Measurements from ENCODE around the gene AKAP11.
"Not testable (repeated sequence)": the region's sequence is repeated elsewhere in the genome, so short reads cannot be mapped to it uniquely, and the experiment has no call there.

AKAP11 gene, protein sequence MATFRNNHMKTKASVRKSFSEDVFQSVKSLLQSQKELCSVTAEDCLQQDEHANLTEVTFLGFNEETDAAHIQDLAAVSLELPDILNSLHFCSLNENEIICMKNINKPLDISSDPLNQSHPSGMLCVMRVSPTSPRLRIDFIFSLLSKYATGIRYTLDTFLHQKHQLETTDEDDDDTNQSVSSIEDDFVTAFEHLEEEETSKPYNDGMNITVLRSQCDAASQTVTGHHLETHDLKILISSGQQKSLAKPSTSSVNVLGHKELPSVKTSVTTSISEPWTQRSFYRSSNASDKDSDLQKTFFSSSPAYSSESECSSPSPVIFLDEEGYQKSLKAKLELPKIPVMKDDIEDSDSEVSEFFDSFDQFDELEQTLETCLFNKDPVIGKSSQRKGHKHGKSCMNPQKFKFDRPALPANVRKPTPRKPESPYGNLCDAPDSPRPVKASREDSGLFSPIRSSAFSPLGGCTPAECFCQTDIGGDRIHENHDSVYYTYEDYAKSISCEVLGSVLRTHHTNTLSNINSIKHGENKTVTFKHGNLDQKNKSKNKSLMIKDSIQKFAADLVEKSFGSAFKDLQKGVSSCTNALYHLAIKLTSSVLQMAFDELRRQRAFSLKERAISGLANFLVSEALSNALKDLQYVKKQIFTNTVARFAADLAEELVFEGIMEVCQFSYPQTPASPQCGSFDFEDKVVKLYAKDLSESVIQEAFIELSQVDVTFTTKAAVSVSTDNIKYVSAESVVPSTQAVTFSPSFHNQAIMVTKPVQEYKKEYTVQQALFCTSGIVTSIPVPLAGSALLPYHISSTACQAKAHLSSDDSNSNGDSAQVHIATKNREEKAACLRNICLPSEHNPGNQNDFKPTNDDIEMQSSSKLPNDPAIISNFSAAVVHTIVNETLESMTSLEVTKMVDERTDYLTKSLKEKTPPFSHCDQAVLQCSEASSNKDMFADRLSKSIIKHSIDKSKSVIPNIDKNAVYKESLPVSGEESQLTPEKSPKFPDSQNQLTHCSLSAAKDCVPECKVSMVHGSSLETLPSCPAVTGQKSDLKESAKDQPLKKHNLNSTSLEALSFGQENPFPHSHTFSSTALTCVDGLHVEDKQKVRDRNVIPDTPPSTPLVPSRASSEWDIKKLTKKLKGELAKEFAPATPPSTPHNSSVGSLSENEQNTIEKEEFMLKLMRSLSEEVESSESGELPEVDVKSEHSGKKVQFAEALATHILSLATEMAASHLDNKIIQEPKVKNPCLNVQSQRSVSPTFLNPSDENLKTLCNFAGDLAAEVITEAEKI (N-terminal part only)

GRCh38 chr13:42272115-42272803 lies at the start of gene AKAP11:
Gene AKAP11, plus strand, starts transcription at chr13:42272152. Its CDS starts 14,197 bp downstream, at chr13:42286349.
- DNase-seq (ENCODE audit: low spot score): peak; percentile 32

DNA sequence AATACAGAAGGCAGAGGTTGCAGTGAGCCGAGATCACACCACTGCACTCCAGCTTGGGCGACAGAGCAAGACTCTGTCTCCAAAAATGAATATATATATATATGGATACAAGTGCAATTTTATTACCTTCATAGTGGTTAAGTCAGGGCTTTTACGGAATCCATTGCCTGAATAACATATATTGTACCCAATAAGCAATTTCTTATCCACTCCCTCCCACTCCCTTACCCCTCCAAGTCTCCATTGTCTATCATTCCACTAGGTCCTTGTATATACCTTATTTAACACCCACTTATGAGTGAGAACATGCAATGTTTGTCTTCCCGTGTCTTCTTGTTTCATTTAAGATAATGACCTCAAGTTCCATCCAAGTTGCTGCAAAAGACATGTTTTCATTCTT lies 48.3 kb upstream of the AKAP11 start:
- DNase-seq (ENCODE audit: low spot score): no peak

DNA sequence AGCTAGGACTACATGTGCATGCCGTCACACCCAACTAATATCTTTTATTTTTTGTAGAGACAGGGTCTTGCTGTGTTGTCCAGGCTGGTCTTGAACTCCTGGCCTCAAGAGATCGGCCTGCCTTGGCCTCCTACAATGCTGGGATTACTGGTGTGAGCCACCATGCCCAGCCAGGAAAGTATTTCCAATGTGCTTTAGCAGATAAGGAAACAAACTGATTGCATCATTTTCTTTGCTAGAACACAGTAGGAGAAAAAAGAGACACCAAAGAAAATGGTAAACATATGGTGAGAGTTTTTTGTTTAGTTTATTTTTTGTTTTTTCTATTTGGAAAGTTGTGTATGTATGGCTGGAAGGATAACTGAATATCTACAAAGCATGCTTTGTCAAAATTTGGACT lies 46.9 kb upstream of the AKAP11 start:
- DNase-seq (ENCODE audit: low spot score): no peak

GRCh38 chr13:42226759-42227158 lies 45.2 kb upstream of the AKAP11 start:
- not testable (repeated sequence) for DNase-seq (ENCODE audit: low spot score)

- no peak for DNase-seq (ENCODE audit: low spot score)
Measured at GRCh38 chr13:42228527-42228926, 43.4 kb upstream of the AKAP11 start.

- DNase-seq (ENCODE audit: low spot score): no peak
Measured at GRCh38 chr13:42229287-42229686, 42.7 kb upstream of the AKAP11 start.

DNA sequence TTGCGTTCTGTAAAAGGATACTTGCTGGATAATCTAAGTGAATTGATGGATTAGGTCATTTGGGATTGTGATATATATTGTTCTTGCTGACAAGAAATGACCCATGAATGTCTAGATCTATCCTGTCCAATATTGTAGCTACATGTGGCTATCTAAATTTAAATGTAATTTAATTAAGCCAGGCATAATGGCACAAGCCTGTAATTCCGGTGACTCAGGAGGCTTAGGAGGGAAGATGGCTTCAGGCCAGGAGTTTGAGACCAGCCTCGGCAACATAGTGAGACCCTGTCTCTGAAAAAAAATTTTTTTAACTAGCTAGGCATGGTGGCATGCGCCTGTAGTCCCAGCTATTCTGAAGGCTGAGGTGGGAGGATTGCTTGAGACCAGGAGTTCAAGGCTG lies 39.3 kb upstream of the AKAP11 start:
- DNase-seq (ENCODE audit: low spot score): no peak

- DNase-seq (ENCODE audit: low spot score): no peak
Measured at GRCh38 chr13:42233726-42234125, 38.2 kb upstream of the AKAP11 start.

GRCh38 chr13:42239161-42239560 lies 32.8 kb upstream of the AKAP11 start:
- DNase-seq (ENCODE audit: low spot score): no peak

GRCh38 chr13:42239644-42240043 lies 32.3 kb upstream of the AKAP11 start:
- no peak for DNase-seq (ENCODE audit: low spot score)

- DNase-seq (ENCODE audit: low spot score): no peak
Measured at GRCh38 chr13:42246541-42246940, 25.4 kb upstream of the AKAP11 start.

GRCh38 chr13:42247883-42248282 lies 24.1 kb upstream of the AKAP11 start:
- no peak for DNase-seq (ENCODE audit: low spot score)

- no peak for DNase-seq (ENCODE audit: low spot score)
Measured at GRCh38 chr13:42255886-42256285, 16.1 kb upstream of the AKAP11 start.

DNA sequence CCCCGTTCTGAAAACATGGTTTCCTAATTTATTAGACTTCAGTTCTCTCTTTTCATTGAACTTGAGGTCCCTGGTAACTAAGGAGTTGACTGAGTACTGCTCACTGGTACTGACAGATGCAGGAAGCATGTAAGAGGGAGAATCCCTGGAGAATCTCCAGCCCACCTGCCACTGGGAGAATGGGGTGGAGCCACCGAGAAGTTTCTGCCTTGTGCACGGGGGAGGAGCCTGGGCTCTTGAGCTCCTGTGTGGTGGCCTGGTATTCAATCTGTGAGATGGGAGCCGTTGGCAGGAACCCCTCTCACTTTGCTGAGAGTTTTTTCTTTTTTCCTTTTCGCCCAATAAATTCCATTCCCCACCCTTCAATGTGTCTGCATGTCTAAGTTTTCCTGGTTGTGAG lies 13.2 kb upstream of the AKAP11 start:
- no peak for DNase-seq (ENCODE audit: low spot score)

GRCh38 chr13:42259515-42259914 lies 12.4 kb upstream of the AKAP11 start:
- DNase-seq (ENCODE audit: low spot score): no peak

DNA sequence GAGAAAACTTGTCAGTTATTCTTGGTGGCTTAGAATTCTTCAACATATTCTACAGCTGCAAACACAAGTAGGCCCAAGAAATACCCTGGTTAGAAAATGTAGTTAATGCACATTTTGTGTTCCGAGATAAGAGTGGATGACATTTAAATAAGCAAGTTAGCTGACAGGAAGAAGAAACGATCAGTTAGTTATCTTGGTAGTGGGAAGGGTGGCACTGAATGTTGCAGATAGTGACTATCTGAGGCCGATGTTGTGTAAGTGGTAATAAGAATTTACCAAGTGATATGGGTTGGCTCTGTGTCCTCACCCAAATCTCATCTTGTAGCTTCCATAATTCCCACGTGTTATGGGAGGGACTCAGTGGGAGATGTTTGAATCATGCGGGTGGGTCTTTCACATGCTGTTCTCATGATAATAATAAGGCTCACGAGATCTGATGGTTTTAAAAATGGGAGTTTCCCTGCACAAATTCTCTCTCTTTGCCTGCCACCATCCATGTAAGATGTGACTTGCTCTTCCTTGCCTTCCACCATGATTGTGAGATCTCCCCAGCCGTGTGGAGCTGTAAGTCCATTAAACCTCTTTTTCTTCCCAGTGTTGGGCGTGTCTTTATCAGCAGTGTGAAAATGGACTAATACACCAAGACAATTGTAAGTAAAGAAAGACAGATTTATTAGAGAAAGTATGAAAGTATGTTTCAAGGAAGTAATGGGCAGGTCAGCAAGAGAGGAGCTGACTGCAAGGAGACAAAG lies 10.9 kb upstream of the AKAP11 start:
- no peak for DNase-seq (ENCODE audit: low spot score)

GRCh38 chr13:42266473-42266872 lies 5.5 kb upstream of the AKAP11 start:
- peak; percentile 11 for DNase-seq (ENCODE audit: low spot score)

DNA sequence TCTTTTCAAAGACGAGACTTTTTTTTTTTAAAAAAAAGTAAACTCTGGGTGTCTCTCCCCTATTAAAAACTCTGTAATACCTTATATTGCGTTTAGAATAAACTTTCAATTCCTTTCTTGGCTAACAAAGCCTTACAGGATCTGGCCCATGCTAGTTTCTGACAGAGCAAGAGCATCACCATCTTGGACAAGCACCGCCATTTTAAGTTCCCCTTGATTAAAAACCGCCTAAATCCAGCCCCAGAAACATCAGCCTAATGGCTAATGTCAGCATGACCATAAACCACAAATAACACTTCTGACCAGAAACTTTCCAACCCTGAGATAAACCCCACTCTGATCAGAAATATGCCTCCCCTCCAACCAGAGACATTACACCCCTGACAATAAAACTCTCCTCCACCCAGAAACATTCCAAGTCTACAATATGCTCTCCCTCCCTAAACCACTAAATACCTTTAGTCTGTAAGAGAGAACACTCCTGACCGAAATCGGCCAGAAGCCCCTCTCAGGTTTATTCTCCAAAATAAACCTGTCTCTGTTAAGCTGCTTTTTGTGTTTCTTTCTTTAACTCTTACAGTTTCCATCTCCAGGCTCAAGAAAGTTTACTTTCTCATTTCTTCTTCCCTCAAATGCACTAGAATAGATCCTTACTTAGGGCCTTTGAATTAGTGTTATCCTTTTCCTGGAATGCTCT lies 1.6 kb upstream of the AKAP11 start:
- no peak for DNase-seq (ENCODE audit: low spot score)

DNA sequence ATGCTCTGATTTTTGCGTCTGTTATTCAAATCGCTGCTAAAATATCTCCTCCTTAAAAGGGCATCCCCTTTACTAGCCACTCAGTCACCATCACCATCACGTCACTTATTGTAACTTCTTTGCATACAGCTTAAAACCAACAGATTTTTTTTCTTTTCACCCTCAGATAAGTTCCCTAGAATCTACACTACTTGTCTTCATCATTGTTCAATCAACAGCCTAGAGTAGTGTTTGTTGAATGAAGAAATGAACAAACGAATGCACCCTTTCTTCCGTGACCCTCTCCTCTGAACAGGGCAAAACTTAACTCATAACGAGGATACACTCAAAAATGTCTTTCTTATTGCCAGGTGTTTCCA lies 1.1 kb upstream of the AKAP11 start:
- DNase-seq (ENCODE audit: low spot score): no peak

- peak; percentile 94 for DNase-seq (ENCODE audit: low spot score)
Measured at GRCh38 chr13:42271337-42272114, 426 bp upstream of the AKAP11 start.
